T-helper 2 cell (primary cell): ENCODE data around the gene SH3BP2.

Source experiments
- DNase-seq, 5 experiments: peaks; one replicate each; pipeline versions ENCODE4 v3.0.0 to v3.0.0-alpha.2; 2012 to 2022

Gene SH3BP2

DNA sequence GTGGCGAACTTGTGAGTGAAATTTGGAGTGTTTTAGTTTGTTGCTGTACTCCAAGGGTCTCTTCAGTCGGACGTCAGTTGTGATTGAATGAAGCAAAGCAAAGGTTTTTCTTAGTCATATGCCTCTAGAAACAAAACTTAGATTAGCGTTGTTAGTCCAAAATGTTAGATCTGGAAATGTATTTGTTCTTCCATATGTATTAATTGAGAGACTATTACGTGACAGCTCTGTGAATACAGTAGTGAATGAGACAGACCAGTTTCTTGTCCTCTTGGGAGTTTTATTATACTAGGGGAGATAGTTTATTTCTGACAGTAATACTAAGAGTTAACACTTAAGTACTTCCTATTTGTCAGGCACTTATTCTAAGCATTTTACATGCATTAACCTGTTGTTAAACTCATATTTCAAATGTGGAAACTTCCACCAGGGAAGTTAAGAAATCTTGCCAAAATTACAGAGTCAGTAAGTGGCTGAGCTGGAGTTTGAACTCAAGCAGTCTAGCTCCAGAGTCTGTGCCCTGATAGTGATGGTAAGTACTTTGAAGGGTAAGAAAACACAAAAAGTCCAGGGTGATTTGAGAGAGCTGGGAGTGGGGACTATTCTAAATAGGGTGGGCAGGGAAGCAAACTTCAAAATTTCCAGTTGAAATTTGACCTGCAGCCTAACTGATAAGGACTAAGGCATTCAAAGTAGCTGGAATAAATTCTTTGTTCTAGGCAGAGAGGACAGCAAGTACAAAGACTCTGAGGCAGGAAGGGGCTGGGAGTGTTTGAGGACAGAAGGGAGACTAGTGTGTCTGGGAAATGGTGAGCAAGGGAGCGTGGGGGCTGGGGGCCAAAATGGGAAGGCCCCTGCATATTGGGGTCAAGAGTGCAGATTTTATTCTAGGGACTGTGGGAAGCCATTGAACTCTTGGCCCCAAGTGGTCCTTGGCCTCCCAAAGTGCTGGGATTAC is 67.8 kb downstream of the SH3BP2 start:
- no peak for DNase-seq

DNA sequence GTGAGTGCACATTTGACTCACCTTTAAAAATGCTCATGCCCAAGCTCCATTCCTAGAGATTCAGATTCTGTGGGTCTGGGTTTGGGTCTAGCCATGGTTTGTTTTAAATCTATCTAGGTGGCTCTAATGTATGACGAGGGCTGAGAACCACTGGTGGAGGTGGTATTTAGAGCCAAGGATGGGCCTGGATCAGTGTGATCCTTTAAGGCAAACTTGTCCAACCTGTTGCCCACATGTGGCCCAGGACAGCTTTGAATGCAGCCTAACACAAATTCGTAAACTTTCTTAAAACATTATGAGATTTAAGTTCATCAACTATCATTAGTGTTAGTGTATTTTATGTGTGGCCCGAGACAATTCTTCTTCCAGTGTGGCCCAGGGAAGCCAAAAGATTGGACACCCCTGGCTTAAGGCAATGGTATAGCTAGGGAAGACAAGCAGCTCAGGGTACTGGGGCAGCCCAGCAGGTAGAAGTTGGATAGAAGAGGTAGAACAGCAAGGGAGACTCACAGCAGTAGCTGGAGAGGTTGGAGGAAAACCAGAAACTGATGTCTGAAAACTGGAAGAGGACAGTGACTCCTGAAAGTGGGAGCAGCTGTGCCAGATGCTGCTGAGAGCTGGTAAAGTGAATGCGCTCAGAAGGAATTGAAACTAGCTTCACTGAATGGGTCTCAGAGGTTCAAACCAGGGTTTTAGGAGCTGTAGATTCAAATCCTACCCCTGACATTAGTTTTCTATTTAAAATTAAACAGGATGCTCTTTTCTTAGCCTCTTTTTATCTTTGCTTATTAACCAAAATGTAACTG is 68.9 kb downstream of the SH3BP2 start:
- no peak for DNase-seq

DNA sequence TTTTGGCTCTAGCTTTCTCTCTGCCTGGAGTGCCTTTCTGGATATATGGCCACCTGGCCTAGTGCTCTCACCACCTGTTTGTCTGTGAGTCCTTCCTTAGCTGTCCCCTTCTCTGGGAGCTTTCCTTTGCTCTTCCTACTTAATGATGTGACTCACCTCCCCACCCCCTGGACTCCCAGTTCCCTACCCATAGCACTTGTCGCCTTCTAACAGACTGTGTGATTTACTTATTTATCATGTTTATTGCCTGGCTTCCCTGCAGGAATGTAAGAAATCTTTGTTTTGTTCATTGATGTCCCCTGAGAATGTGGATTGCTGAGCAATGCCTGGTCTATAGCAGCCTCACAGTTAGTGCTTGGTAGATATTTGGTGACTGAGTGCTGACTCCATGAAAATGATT is 69.6 kb downstream of the SH3BP2 start:
- no peak for DNase-seq

DNA sequence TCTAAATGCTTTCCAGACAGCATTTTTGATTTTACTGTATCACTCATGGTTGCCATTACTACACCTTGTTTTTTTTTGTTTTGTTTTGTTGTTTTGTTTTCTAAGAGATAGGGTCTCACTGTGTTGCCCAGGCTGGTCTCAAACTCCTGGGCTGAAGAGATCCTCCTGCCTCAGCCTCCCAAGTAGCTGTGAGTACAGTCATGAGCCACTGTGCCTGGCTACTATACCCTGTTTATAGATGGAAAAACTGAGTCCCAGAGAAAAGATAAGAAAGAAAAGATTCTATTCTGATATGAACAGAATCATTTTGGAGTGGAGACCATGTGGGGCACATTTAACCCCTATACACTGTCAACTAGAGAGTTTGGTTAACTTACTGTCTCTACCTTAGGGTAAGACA is 70.8 kb downstream of the SH3BP2 start:
- DNase-seq = no peak

DNA sequence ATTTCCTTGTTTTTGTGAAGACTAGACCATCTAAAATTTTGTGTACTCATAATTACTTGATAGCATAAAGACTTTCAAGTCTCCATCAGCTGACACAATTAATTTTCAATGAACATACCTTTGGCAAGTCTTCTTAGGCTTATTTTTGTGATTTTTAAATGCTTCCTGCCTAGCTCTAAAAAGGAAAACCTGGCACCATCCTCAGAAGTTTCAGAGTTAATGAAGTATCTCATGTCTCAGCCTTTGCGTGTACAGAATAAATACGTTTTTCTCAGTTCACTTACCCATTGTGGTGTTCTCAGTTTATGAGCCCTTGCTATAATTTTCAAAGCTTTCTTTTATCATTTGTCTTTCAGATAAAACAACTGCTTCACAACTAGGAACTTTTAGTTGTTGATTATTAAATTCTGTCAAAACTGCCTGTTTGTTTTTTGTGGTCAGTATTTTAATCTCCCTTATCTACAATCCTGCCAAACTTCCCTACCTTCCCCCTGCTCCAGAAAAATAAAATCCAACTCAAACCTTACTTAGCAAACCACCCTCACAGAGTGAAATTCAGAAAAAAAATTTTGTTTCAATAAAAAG is 72.4 kb downstream of the SH3BP2 start:
- DNase-seq = no peak

DNA sequence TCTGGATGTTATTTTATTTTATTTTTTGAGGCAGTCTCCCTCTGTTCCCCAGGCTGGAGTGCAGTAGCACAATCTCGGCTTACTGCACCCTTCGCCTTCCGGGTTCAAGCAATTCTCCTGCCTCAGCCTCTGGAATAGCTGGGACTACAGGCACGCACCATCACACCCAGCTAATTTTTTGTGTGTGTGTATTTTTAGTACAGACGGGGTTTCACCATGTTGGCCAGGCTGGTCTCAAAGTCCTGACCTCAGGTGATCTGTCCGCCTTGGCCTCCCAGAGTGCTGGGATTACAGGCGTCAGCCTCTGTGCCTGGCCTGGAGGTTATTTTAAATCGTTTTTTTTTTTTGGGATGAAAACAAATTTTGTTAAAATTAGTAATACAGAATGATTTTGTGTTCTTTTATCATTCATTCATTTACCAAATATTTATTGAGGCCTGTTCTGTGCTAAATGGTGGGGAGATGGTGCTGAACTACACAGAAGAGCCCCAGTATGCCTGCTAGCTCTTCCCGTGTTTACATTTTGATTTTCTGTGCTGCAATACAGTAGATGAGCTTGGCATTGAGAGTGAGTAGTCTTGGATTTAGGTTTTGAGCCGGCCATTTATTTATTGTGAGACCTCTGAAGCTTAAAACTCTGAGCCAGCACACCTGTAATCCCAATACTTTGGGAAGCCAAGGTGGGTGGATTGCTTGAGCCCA is 73.4 kb downstream of the SH3BP2 start:
- DNase-seq = no peak

DNA sequence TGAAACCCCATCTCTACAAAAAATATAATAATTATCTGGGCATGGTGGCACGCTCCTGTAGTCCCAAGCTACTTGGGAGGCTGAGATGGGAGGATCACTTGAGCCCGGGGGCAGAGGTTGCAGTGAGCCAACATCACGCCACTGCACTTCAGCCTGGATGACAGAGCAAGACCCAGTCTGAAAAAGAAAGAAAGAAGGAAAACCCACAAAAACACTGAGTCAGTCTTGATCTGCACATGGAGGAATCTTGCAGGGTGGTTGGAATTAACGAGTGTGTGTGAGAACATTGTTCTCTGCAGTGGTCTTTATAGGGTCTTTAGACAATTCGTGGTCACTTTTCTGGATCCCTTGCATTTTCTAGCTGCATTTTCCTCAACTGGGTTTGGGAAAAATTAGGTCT is 74.0 kb downstream of the SH3BP2 start:
- DNase-seq = no peak

DNA sequence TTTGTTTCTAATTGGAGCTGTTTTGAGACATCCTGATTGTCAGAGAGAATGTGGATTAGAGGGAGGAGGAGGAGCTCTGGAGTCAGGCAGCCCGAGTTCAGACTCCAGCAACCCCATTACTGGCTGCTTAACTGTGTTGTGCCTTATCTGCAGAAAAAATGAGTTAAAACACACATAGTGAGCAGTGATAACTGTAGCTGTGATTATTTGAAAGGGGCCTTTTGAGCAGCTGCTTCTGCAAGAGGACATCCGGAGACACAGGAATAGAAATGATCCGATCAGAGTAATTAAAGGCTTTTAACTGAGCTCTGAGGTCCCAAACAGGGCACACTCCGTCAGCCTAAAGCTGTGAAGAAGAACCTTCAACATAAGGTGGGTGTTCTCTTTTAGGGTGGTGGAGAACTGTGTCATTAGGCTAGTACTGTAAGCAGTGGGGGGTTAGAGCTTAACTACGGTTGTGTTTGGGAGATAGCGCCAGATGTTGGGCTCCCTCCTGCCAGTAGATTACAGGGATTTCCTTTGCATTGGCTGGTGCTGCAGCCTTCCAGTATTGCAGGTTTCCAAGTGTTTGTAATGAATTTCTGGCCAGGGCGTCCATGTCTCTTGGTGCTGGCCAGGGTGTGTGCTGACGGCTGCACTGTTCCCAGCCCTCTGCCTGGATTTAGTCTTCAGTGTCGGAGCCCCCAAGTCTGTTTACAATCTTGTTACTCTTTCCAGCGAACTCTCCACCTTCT is 75.0 kb downstream of the SH3BP2 start:
- DNase-seq = no peak

DNA sequence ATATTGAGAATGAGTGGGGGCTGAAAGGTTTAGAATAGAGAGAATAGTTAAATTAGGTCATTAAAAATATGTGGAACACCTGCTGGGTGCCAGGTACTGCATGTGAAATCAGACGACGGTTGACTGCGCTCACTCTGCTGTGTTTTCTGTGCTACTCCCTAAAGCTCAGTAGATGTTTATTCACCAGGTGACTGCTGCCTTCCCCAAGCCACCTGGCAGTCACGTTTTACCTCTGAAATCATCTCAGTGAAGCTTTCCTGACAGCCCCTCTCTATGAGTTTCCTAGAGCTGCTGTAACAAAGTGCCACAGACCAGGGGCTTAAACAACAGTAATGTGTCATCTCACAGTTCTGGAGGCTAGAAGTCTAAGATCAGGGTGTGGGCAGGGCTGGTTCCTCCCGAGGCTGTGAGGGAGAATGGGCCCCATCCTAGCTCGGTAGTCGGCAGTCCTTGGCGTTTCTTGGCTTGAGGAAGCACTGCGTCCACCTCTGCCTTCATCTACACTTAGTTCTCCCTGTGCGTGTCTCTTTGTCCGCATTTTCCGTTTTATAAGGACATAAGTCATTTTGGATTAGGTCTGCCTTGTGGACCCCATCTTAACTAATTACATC is 76.1 kb downstream of the SH3BP2 start:
- DNase-seq = no peak

DNA sequence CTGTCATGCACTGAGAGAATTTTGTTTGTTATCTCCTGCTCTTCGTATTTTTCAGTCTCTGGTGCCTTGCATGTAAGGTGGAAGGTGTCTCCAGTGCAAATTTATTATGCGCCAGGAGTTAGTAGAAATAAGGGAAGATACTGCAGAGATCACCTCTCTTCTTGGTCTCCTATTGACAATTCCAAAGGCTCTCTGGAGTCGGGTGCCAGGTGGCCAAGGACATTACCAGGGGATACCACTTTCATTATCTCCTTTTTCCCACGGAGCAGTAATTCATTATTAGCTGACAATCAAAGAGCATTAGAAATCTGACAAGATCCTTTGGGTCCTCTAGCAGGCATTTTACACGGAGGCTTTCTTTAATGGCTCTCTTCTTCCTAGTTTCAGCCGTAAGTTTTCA is 76.8 kb downstream of the SH3BP2 start:
- DNase-seq = no peak

DNA sequence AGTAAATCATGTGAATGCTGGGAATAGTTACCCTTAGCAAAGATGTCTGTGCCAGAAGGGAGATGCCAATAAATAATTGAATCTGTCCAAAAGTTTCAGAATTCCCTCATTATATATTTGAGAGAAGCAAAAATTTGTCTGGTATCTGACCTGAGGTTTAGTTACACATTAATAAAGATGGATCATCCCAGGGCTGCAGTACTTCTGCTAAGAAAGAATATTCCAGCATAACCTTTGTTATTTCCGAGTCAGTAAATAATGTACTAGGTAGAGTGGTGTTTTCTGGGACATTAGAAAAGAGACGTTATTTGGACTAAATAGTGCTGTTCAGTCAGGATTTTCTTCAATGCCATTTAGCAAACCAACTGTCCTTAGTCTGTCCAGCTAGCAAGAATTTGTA is 77.2 kb downstream of the SH3BP2 start:
- DNase-seq = no peak

DNA sequence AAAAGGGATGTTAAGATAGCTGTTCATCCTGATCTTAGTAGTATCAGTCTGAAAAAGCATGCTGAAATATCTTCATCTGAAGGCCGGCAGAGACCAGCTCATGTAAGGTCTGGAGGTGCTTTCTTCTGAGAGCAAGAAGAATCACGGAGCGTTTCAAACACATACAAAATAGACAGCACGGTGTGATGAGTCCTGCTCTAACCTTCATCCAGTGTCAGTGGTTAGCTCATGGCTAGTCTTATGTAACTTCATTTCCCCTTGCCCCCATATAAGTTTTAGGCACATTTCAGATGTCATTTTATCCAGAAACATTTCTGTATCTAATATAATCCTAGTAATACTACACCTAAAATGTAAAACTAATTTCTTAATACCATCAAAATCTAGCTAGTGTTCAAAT is 78.6 kb downstream of the SH3BP2 start:
- no peak for DNase-seq

DNA sequence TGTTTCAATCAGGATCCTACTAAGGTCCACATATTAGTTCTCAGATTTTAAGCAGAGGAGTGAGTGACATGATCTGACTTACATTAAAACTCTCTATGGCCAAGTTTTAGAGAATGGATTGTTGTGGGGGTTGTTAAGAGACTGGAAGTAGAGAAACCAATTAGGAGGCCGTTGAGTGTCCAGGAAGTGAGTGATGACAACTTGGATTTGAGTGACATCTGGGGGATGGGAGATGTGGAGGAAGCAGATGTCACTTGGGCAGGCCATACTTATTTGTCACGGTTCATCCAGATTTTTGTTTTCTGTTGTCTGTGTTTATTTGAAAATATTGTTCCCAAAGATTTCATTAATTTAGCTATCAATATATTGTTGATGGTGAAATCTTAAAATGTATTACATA is 79.0 kb downstream of the SH3BP2 start:
- peak in 1 of 5 experiments; percentile 30 for DNase-seq

DNA sequence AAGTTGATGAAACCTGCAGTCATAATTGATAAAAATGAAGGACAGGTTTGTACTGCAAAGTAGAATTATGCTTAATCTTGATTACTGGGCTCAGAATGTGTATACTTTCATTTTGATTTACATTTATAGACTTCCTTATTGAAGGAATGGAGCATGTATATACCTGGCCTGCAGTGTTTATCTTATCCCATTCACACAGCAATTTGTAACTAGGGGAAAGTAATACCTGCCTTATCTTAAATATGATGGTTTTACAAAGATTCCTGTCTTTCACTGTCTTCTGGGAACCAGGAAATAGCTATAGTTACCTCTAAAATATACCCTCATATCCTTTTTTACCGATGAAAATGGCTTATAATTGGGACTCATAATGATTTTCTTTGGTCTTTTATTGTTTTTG is 80.4 kb downstream of the SH3BP2 start:
- no peak for DNase-seq

DNA sequence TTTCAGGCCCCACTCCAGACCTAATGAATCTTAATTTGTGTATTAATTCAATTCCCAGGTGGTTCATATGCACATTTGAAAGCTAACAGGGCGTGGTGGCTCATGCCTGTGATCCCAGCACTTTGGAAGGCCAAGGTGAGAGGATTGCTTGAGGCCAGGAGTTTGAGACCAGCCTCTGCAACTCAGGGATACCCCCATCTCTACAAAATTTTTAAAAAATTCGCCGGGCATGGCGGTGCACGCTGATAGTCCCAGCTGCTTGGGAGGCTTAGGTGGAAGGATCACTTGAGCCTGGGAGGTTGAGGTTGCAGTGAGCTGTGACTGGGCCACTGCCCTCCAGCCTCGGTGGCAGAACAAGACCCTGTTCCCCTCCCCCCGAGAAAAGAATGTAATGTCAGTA is 82.0 kb downstream of the SH3BP2 start:
- DNase-seq = no peak

DNA sequence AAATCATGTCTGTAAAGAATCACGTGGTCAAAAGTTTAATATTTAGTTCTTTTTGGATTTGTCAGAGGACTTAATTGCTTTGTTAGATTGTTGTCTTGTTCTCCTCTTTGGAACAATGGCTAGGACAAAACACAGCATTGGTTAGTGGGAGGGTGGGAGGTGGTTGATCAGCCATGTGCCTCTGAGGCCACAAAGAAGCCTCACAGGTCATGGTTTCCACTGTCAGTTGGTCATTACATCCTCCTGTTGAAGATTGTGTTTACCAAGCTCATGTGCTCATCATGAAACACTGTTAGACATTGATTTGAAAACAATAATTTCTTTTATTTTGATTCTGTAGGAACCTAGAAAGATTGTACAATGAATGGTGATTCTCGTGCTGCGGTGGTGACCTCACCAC is 82.7 kb downstream of the SH3BP2 start:
- DNase-seq = peak in 1 of 5 experiments; percentile 37

DNA sequence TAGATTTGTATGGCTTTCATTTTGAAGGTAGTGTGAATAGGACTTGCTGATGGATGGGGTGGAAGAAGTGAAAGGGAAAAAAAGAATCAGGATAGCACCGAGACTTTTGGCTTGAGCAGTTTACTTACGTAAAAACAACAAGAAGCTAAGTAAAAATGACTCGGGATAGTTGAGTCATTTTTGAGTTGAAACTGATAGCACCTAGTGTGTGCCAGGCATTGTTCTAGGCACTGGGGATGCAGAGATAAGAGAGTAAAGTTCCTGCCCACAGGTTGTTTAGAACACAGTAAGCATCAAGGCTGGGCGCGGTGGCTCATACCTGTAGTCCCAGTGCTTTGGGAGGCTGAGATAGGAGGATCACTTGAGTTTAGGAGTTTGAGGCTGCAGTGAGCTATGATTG is 85.5 kb downstream of the SH3BP2 start:
- DNase-seq = peak in 2 of 5 experiments; percentile 3 to 39

DNA sequence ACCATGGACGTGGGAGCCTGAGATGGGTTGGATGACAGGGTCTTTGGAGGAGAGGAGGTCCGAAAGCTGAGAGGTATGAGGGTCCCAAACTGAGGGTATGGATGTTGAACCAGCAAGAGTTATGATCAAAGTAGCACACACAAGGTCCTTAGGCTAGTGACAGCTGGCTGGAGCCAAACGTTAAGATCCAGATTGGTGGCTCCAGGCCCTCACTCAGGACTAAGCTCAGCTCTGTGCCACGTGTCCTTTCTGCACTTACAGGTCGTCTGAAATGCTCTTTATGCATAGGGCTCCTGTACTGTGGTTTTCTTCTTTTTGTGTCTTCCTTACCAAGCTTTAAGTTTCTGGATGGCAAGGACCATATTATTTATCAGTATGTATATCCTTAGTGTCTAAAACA is 86.1 kb downstream of the SH3BP2 start:
- no peak for DNase-seq

DNA sequence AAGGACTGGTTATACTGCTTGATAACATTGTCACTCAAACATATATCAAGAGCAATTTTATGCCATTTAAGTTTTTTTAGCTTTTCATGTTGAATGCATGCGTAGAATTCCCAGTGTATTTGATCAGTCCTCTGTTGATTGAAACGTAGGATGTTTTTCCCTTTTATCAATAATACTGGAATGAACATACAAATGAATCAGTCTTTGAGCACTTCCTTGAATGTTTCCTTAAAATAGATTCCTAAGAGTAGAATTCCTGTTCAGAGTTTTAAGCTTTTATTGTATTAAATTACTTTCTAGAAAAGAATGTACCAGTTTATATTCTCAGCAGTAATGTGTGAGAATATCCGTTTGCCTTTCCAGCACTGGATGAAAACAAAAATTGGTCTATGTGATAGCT is 88.5 kb downstream of the SH3BP2 start:
- no peak for DNase-seq

DNA sequence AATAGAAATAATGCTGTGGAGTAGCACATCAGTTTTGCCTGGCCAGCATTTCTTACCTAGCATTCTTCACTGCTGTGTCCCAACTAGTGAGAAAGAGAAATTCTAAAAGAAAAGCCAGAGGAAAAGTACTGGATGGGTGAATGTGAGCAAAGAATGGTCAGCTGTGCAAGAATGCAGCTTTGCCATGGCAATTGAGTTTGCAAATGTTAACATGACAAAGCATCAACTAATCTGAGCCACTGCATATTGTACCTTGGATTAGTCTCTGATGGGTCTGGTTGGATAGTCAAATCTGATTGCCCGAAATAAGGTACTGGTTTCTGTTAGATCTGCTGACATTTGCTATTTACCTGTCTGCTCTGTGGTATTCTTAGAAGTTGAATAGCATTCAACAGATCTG is 89.5 kb downstream of the SH3BP2 start:
- no peak for DNase-seq

DNA sequence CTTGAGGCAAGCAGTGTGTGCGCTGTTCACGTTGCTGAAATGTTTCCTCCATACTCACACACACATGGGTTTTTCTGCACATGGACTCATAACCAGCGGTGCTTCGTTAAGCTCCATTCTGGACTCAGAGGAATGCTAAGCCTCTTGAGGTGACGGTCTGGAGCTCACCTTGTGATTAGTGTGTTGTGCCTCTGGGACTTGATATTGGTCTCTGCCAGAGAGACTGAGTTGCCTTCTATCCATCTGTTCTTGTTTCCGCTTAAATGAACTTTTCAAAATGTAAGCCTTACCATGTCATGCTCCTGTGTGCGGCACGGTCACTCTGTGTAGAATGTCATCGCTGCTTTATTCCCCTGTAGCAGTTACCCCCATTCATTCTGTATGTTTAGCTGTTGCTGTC is 93.3 kb downstream of the SH3BP2 start:
- no peak for DNase-seq

DNA sequence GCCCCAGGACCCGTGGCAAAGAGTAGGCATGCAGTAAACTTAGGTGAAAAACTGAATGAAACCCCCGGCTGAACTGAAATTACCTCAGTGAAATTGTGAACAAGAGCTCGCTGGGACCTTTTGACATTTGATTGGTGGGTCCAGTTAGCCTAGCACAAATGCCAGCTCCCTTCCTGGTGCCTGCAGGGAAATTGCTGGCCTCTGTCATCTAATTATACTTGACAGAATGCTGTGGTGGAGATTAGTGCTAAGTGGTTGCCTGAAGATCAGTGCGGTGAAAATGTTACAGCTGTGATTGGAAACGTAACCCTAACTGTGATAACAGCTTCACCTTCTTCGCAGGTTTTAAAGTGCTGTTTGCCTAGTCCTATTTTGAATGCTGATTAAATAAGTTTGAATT is 93.7 kb downstream of the SH3BP2 start:
- no peak for DNase-seq
